Kidney epithelial cell (primary cell): ENCODE results near the gene IER2. TPM values are rescaled to one million over a fixed set of nuclear protein-coding genes. Genes with fewer than 3 reads are reported as not detected.
"Not testable (repeated sequence)": the region's sequence is repeated elsewhere in the genome, so short reads cannot be mapped to it uniquely, and the experiment has no call there.

Source experiments
- DNase-seq: peaks from one replicate; pipeline ENCODE4 v3.0.0-alpha.2; 2010; ENCODE audit warnings: low read depth
- H3K27me3 ChIP-seq: 2 replicates; pipeline ENCODE4 v1.6.0; 2011; ENCODE audit warnings: low read length; ENCODE audit not compliant: control insufficient read depth, insufficient read depth
- H3K36me3 ChIP-seq: 2 replicates; pipeline ENCODE4 v1.5.1; 2011; ENCODE audit warnings: low read length; ENCODE audit not compliant: control insufficient read depth, insufficient read depth
- H3K4me3 ChIP-seq: 2 replicates; pipeline ENCODE4 v1.5.1; 2011; ENCODE audit warnings: low read depth, mild to moderate bottlenecking, control low read depth, low read length
- total RNA-seq: library from RNA; depleted of rRNA; stranded (reverse); fragments of >200 nt; gene quantifications from 2 replicates; pipeline ENCODE4 v1.2.3, GENCODE V29; 2015
- TF ChIP-seq, protein P1 (sequence below): IDR thresholded peaks from 2 replicates; pipeline ENCODE4 v1.5.1; 2011; ENCODE audit warnings: mild to moderate bottlenecking, moderate library complexity, low read length, control low read depth, inconsistent platforms; ENCODE audit not compliant: insufficient read depth, poor library complexity, severe bottlenecking

Gene IER2
- total RNA-seq, 1 donor from 2014 or later = 130 TPM

DNA sequence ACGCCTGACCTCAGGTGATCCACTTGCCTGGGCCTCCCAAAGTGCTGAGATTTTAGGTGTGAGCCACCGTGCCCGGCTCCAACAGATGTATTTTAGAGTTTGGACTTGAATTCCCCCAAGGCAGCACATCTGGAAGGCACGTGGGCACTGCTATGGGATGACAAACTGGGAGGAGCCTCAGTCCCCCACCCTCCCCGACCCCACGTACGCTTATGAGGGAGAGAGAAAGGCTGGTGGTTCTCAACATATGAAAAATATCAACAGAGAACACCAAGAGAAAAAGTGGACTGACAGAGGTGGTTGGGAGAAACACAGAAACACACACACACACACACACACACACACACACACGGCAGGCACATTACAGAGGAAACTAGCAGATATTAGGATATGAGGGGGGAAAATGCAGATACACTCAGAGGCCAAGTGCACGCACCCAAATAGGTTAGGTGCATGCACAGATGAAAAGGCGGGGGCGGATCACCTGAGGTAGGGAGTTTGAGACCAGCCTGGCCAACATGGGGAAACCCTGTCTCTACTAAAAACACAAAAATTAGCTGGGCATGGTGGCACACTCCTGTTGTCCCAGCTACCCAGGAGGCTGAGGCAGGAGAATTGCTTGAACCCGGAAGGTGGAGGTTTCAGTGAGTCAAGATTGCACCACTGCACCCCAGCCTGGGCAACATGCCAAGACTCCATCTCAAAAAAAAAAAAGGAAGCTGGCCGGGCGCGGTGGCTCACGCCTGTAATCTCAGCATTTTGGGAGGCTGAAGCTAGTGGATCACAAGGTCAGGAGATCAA, 3.2 kb upstream of the IER2 start:
- DNase-seq = no peak
- TF ChIP-seq, protein P1, sequence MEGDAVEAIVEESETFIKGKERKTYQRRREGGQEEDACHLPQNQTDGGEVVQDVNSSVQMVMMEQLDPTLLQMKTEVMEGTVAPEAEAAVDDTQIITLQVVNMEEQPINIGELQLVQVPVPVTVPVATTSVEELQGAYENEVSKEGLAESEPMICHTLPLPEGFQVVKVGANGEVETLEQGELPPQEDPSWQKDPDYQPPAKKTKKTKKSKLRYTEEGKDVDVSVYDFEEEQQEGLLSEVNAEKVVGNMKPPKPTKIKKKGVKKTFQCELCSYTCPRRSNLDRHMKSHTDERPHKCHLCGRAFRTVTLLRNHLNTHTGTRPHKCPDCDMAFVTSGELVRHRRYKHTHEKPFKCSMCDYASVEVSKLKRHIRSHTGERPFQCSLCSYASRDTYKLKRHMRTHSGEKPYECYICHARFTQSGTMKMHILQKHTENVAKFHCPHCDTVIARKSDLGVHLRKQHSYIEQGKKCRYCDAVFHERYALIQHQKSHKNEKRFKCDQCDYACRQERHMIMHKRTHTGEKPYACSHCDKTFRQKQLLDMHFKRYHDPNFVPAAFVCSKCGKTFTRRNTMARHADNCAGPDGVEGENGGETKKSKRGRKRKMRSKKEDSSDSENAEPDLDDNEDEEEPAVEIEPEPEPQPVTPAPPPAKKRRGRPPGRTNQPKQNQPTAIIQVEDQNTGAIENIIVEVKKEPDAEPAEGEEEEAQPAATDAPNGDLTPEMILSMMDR = no peak
- Histone ChIP-seq H3K4me3 (no peak overlapping the region), H3K36me3 (peaks cover 5% of the 10 kb centered on the region), H3K27me3 (no peaks in the 10 kb centered on the region)

DNA sequence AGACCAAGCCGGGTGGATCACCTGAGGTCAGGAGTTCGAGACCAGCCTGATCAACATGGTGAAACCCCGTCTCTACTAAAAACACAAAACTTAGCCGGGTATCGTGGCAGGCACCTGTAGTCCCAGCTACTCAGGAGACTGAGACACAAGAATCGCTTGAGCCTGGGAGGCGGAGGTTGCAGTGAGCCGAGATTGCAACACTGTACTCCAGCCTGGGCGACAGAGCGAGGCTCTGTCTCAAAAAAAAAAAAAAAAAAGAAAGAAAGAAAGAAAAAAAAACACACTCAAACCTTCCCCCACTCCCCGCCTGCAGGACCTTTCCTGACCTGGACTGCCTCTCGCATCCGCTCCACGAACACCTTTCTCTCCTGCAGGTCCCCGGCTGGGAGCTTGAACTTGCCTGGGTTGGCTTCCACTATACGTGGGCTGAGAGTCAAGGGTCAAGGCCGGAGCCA, 1.0 kb upstream of the IER2 start:
- H3K4me3 ChIP-seq = peak overlapping the region; percentile 72
- not testable (repeated sequence) for H3K36me3 ChIP-seq, H3K27me3 ChIP-seq, DNase-seq

DNA sequence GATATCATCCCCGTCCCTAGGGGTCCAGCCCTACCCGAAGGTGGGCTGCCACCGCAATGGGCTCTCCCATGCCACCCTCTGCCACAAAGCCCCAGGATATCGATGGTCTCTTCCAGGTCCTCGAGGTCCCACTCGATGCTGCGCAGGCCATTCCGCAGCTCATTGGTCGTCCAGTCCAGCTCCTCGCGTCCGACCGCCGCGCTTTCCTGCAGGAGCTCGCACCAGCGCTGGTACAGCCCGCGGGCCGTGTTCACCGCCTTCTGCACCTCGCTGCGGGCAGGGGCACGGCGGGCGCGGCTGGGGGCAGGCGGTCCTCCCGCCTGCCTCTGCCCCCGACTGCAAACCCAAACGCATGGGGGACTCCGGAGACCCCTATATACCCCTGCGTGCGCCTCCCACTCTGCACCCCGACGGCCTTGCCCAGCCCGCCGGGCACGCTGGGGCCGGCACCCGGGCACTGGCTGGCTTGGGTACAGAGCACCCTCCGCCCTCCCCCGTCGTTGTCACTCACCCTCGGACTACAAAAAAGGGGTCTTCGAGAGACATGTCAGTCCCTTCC, 504 bp upstream of the IER2 start:
- H3K36me3 ChIP-seq = peaks cover 3% of the 10 kb centered on the region
- H3K27me3 ChIP-seq = no peaks in the 10 kb centered on the region
- H3K4me3 ChIP-seq = peak overlapping the region; percentile 72
- DNase-seq = no peak
- TF ChIP-seq, protein P1 = no peak

DNA sequence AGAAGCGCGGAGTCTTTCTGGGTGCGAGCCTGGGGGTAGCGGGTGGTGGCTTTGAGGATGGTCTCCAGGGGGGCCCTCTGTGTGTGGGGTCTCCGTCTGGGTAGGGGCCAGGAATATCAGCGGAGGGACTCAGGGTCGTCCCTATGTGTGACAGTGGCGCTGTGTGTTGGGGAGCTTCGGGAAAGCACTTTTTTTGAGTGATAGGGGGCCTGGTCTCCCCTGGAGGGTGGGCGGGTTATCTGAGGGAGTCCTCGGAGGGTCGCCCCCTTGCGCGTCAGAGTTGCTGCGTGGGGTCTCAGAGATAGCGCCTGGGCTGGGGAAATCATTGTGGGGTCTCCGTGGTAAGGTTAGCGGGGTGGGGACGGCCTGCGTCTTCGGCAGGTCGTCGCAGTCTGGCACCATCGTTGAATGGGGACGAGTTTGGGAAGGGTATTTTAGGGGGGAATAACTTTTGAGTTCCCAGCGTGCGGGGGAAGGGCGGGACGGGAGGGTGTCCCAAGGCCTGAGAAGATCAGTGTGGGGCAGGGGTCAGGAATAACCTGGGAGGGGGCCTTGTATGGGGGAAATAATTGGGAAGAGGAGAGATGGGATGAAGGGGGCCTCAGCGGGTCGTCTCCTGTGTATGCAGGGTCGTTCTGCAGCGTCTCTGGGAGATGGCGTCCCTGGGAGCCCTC, 857 bp downstream of the IER2 start:
- peaks cover 5% of the 10 kb centered on the region for H3K36me3 ChIP-seq
- H3K4me3 ChIP-seq = peak overlapping the region; percentile 72
- no peak for DNase-seq
- no peaks in the 10 kb centered on the region for H3K27me3 ChIP-seq
- TF ChIP-seq, protein P1 = no peak

DNA sequence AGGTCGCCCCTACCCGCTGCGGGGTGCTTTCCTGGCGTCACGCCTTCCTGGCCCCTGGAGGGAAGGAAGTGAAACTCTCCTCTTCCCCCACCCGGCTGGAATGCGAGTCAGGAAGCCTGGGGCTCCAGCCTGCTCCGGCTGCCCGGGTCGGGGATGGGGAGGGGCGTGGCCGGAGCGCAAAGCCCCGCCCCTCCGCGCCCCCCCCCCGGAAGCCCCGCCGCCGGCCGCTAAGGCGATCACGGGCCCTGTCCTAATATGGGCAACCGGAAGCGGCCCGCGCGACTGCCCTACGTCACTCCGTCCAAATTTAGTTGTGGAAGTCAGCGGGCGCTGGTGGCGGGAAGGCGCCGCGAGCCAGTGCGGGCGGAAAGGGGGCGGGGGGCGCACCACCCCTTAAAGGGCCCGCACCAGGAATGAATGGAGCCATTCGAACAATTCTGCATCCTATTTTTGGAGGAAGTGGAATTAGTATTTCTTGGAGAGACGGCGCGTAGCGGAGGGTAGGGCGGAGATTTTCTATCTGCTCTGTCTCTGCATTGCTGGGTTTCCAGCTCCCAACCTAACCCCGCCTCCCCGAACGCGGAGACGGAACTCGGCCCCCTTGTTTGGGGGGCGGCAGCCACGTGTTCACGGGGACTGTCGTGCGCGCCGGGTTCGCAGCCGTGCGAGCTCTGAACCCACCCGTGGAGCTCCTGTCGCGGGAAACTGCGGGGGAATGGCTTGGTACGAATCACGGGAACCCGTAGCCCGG, 1.6 kb downstream of the IER2 start:
- Histone ChIP-seq H3K4me3 (peak overlapping the region; percentile 75), H3K36me3 (peaks cover 5% of the 10 kb centered on the region), H3K27me3 (no peaks in the 10 kb centered on the region)
- DNase-seq = no peak
- TF ChIP-seq, protein P1 = peak; percentile 35

DNA sequence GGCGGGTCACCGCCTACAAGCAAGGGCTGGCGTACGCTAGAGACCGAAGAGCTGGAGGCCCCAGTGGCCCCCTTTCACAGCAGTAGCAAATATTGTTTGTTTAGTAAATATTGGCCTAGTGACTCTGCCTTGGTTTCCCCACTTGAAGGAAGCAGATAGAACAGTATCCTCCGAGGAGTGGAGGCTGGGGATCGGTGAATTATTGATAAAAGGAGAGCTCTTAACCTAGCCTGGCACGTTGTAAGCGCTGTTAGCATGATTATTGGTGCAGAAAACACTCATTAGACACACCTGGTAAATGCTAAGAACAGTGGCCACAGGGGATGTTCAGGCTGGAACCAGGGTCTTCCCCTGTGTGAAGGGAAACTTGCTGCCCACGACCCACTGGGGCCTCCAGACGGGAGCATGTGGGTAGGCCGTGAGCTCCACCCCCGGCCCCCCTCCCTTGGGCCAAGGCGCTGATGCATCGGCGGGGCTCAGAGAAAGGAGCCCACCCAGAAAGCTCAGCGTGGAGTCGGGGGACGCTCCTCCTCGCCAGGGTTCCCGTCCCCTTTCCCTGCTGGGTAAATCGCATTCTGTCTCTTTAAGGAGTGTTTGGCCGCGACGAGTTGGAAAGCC, 2.3 kb downstream of the IER2 start:
- Histone ChIP-seq H3K4me3 (peak overlapping the region; percentile 75), H3K27me3 (no peaks in the 10 kb centered on the region), H3K36me3 (peaks cover 5% of the 10 kb centered on the region)
- TF ChIP-seq, protein P1 = no peak
- no peak for DNase-seq
